GM12878 (cell line): ENCODE measurements around the gene PSMB5. TPM values are rescaled to one million over a fixed set of nuclear protein-coding genes. Genes with fewer than 3 reads are reported as not detected.

ENCODE experiments used
- ATAC-seq: fragments of 200-7000 bp; cut with Tn5 transposase; 3 replicates; pipeline ENCODE4 v1.9.1; 2020; ENCODE audit warnings: mild to moderate bottlenecking, moderate library complexity
- BruUV-seq: library from RNA; stranded (reverse); fragments of 400-500 nt; replicated peaks from 2 replicates; lab custom pipeline; 2021; lab: Mats Ljungman, UMichigan
- CTCF ChIA-PET: fragments of 300-600 bp; sonication (Branson Sonifier 250); formaldehyde crosslinking; extraction: SDS; loops from one replicate; lab custom pipeline; 2021; ENCODE audit warnings: inconsistent platforms; lab: Yijun Ruan, JAX
- POLR2A ChIA-PET: fragments of 350-600 bp; formaldehyde crosslinking; extraction: SDS; loops from one replicate; lab custom pipeline; 2021; ENCODE audit warnings: inconsistent platforms; lab: Charles Lee
- RAD21 ChIA-PET: fragments of 300-600 bp; sonication (Branson Sonifier 250); formaldehyde crosslinking; loops from one replicate; lab custom pipeline; 2023; ENCODE audit warnings: antibody characterized with exemption; ENCODE audit not compliant: unreplicated experiment; lab: Charles Lee
- SMC1A ChIA-PET: fragments of 300-600 bp; sonication (Branson Sonifier 250); formaldehyde crosslinking; loops from one replicate; lab custom pipeline; 2023; ENCODE audit not compliant: unreplicated experiment, uncharacterized antibody; lab: Charles Lee
- DNase-seq: peaks from one replicate; pipeline ENCODE4 v3.0.0-alpha.2; 2011; ENCODE audit warnings: low read depth, low spot score
- FAIRE-seq: peaks from 3 replicates; lab custom pipeline; 2011; peaks lifted over from hg19 to GRCh38; lab: Jason Lieb, UNC
- H2AFZ ChIP-seq: 2 replicates; pipeline ENCODE4 v1.6.0; 2011; ENCODE audit warnings: low read depth, low read length, control low read depth; ENCODE audit not compliant: control insufficient read depth
- H3K27ac ChIP-seq: 2 replicates; pipeline ENCODE4 v1.5.1; 2011; ENCODE audit warnings: control low read depth; ENCODE audit not compliant: control insufficient read depth, insufficient read depth
- H3K27me3 ChIP-seq, 2 experiments: replicated peaks in 1 of 2; 2 replicates each; pipeline versions ENCODE4 v1.6.0 to v1.6.1; 2011; ENCODE audit warnings: low read length in 1 of 2; ENCODE audit not compliant: control insufficient read depth in 2 of 2, insufficient read depth in 2 of 2
- H3K36me3 ChIP-seq, 2 experiments: 2 replicates each; pipeline ENCODE4 v1.5.1; 2011; ENCODE audit warnings: low read length in 1 of 2; ENCODE audit not compliant: control insufficient read depth in 2 of 2, insufficient read depth in 2 of 2
- H3K4me1 ChIP-seq: 2 replicates; pipeline ENCODE4 v1.6.1; 2011; ENCODE audit warnings: mild to moderate bottlenecking, low read length, moderate library complexity, mixed read lengths; ENCODE audit not compliant: control insufficient read depth, insufficient read depth
- H3K4me2 ChIP-seq: 2 replicates; pipeline ENCODE4 v1.6.0; 2011; ENCODE audit warnings: control low read depth; ENCODE audit not compliant: control insufficient read depth, insufficient read depth
- H3K4me3 ChIP-seq: fragments of 200-600 bp; sonication (generic); 2 replicates; pipeline ENCODE4 v1.5.1; 2016
- H3K79me2 ChIP-seq: 2 replicates; pipeline ENCODE4 v1.6.0; 2011; ENCODE audit warnings: low read length; ENCODE audit not compliant: control insufficient read depth, insufficient read depth
- H3K9ac ChIP-seq: 2 replicates; pipeline ENCODE4 v1.8.0; 2011; ENCODE audit warnings: low read length, control low read depth, mixed read lengths; ENCODE audit not compliant: control insufficient read depth, insufficient read depth
- H3K9me3 ChIP-seq: replicated peaks from 3 replicates; pipeline ENCODE4 v1.5.1; 2011; ENCODE audit warnings: mild to moderate bottlenecking, low read length; ENCODE audit not compliant: control insufficient read depth, insufficient read depth
- H4K20me1 ChIP-seq: 2 replicates; pipeline ENCODE4 v1.6.0; 2011; ENCODE audit not compliant: control insufficient read depth, insufficient read depth
- PAX8 ChIP-seq: fragments of 450-650 bp; IDR thresholded peaks from 2 replicates; pipeline ENCODE4 v1.6.1; 2017; ENCODE audit warnings: mild to moderate bottlenecking, moderate library complexity
- POU2F2 ChIP-seq: IDR thresholded peaks from 3 replicates; pipeline ENCODE4 v1.6.1; 2011; ENCODE audit warnings: low read depth, mild to moderate bottlenecking, low read length, borderline replicate concordance
- TCF12 ChIP-seq: IDR thresholded peaks from 2 replicates; pipeline ENCODE4 v1.6.1; 2011; ENCODE audit warnings: low read depth, mild to moderate bottlenecking, low read length
- ZNF622 ChIP-seq: fragments of 450-650 bp; IDR thresholded peaks from 2 replicates; pipeline ENCODE4 v1.6.1; 2017; ENCODE audit warnings: mild to moderate bottlenecking, inconsistent platforms
- WGBS: methylation state at CpG from one replicate; pipeline ENCODE4 v1.1.6; 2016; ENCODE audit warnings: low lambda C conversion rate; ENCODE audit not compliant: insufficient replicate concordance, insufficient coverage; ENCODE audit errors: missing lambda C conversion rate; 5-methylcytosine and 5-hydroxymethylcytosine counted together
- in situ Hi-C: fragments of 300-500 bp; cut with MboI; formaldehyde crosslinking; loops from 9 replicates; pipeline ENCODE4 v1.14.3; 2018; ENCODE audit warnings: mixed read lengths
- intact Hi-C: fragments of 100-400 bp; cut with micrococcal nuclease; formaldehyde crosslinking; loops from one replicate; pipeline ENCODE4 v1.14.2; 2022; ENCODE audit not compliant: unreplicated experiment
- polyA plus RNA-seq, 11 experiments: library from polyadenylated mRNA; depleted of rRNA in 4 of 11; unstranded in 6 of 11; stranded (reverse) in 5 of 11; fragments of >200 nt; fragmentation: Nextera tagmentation in 4 of 11; fragmentation: Illumina TruSeq in 1 of 11; extraction: Ambion mirVana in 4 of 11; extraction: Trizol in 1 of 11; gene quantifications; 1 replicate in 1 of 11; 2 replicates in 10 of 11; pipeline versions ENCODE4 v1.2.1 to v1.2.3, GENCODE V29; 2011 to 2016; ENCODE audit warnings: inconsistent platforms in 2 of 11, missing spikeins in 2 of 11, low read depth in 1 of 11
- total RNA-seq, 4 experiments: library from RNA; depleted of rRNA in 3 of 4; stranded (reverse); fragments of >200 nt in 3 of 4; fragmentation: Illumina TruSeq in 1 of 4; extraction: Trizol in 1 of 4; gene quantifications; 2 replicates each; pipeline versions ENCODE4 v1.2.1 to v1.2.3, GENCODE V29; 2013 to 2021
- TF ChIP-seq, protein P1 (sequence below): fragments of 450-650 bp; IDR thresholded peaks from 2 replicates; pipeline ENCODE4 v1.6.1; 2017; ENCODE audit warnings: antibody characterized with exemption, mild to moderate bottlenecking, moderate library complexity
- TF ChIP-seq, protein P2 (sequence below): IDR thresholded peaks from 2 replicates; pipeline ENCODE4 v1.6.1; 2011; ENCODE audit warnings: low read depth, low read length, improper control_type of control experiment, borderline replicate concordance
- TF ChIP-seq, protein P3 (sequence below): fragments of 450-650 bp; formaldehyde crosslinking; IDR thresholded peaks from 2 replicates; pipeline ENCODE4 v1.5.0; 2022; ENCODE audit warnings: mild to moderate bottlenecking, missing genetic modification characterization
- TF ChIP-seq, protein P4 (sequence below): fragments of 450-650 bp; IDR thresholded peaks from 2 replicates; pipeline ENCODE4 v1.6.1; 2017; ENCODE audit warnings: mild to moderate bottlenecking, moderate library complexity

Gene PSMB5
- total and polyA plus RNA-seq, 10 of the 15 experiments (the other 5 are each of a cell fraction or from before 2014, with no cell fraction given) = 84.5 to 802 (median 144) TPM

DNA sequence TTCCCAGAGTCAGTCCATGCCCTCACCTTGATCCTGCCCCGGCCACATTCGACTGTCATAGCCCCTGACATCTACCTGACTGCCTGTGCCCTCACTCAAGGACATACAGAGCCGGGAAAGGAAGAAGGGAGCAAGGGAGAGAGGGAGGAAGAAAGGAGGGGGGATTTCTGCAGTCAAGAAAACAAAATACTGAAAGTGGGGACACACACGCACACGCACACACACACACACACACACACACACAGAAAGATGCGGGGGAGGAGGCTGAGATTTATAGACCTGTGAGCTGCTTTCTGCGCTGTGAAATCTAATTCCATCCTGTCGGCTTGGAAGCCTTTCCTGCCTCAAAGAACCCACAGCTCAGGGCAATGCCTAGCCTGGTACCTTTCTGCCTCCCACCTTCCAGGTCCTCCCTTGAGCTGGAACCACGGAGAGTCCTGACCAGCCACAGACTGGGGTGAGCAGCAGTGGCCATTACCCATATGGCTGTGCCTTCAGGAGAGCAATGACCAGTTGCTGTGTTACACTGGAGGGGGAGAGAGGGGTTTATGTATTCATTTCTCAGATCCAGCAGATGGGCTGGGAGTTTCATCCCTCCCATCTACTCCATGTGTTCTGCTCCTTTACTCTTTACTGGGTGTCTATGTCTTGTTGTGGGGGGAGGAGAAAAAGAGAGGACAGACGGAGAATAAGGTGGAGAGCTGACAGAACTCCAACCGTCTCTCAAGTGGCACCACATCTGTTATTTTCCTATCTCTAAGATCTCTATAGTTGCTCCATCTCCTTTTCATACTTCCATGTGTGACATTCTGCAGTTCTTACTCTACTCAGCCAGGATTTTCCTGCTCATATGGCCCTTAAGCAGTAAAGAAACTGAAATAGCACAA is 37.7 kb downstream of the PSMB5 start:
- Histone ChIP-seq H4K20me1 (no peaks in the 10 kb centered on the region), H3K4me2 (no peak overlapping the region), H3K36me3 (no peaks in the 10 kb centered on the region), H3K4me1 (no peaks in the 10 kb centered on the region), H3K4me3 (no peak overlapping the region), H3K27ac (no peak overlapping the region), H3K79me2 (no peaks in the 10 kb centered on the region), H2AFZ (no peak overlapping the region), H3K9ac (no peak overlapping the region), H3K9me3 (no peaks in the 10 kb centered on the region), H3K27me3 (no peaks in the 10 kb centered on the region)
- BruUV-seq = no TSS peak
- ChIA-PET RAD21 (interaction anchor here (2.9 to 7.5 kb wide), 4 partner anchors 10 to 72 kb away, joined by 16 to 166 read pairs (median 36); partner anchors contain the start of gene CDH24), POLR2A (interaction anchor here (0.5 to 3.2 kb wide), 6 partner anchors 10 to 207 kb away, joined by 3 to 29 read pairs (median 3); no protein-coding TSS in a partner anchor), CTCF (interaction anchor here (0.7 to 25.0 kb wide), 11 partner anchors 9 to 80 kb away, joined by 3 to 853 read pairs (median 22); partner anchors contain the start of genes AJUBA, CDH24 and PRMT5), SMC1A (interaction anchor here (0.6 to 6.9 kb wide), 7 partner anchors 10 to 72 kb away, joined by 3 to 77 read pairs (median 39); partner anchors contain the start of genes AJUBA and CDH24)
- in situ Hi-C loops = no loop called here
- 72% methylated on average over 11 of the region's 11 CpGs for WGBS
- FAIRE-seq (no peak), DNase-seq (no peak), ATAC-seq (no peak)
- intact Hi-C loops = no loop called here
- TF ChIP-seq, protein P1, sequence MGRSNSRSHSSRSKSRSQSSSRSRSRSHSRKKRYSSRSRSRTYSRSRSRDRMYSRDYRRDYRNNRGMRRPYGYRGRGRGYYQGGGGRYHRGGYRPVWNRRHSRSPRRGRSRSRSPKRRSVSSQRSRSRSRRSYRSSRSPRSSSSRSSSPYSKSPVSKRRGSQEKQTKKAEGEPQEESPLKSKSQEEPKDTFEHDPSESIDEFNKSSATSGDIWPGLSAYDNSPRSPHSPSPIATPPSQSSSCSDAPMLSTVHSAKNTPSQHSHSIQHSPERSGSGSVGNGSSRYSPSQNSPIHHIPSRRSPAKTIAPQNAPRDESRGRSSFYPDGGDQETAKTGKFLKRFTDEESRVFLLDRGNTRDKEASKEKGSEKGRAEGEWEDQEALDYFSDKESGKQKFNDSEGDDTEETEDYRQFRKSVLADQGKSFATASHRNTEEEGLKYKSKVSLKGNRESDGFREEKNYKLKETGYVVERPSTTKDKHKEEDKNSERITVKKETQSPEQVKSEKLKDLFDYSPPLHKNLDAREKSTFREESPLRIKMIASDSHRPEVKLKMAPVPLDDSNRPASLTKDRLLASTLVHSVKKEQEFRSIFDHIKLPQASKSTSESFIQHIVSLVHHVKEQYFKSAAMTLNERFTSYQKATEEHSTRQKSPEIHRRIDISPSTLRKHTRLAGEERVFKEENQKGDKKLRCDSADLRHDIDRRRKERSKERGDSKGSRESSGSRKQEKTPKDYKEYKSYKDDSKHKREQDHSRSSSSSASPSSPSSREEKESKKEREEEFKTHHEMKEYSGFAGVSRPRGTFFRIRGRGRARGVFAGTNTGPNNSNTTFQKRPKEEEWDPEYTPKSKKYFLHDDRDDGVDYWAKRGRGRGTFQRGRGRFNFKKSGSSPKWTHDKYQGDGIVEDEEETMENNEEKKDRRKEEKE = no peak
- TF ChIP-seq POU2F2 (no peak), PAX8 (no peak), ZNF622 (no peak), TCF12 (no peak)
- TF ChIP-seq, protein P2, sequence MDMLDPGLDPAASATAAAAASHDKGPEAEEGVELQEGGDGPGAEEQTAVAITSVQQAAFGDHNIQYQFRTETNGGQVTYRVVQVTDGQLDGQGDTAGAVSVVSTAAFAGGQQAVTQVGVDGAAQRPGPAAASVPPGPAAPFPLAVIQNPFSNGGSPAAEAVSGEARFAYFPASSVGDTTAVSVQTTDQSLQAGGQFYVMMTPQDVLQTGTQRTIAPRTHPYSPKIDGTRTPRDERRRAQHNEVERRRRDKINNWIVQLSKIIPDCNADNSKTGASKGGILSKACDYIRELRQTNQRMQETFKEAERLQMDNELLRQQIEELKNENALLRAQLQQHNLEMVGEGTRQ = no peak
- TF ChIP-seq, protein P3, sequence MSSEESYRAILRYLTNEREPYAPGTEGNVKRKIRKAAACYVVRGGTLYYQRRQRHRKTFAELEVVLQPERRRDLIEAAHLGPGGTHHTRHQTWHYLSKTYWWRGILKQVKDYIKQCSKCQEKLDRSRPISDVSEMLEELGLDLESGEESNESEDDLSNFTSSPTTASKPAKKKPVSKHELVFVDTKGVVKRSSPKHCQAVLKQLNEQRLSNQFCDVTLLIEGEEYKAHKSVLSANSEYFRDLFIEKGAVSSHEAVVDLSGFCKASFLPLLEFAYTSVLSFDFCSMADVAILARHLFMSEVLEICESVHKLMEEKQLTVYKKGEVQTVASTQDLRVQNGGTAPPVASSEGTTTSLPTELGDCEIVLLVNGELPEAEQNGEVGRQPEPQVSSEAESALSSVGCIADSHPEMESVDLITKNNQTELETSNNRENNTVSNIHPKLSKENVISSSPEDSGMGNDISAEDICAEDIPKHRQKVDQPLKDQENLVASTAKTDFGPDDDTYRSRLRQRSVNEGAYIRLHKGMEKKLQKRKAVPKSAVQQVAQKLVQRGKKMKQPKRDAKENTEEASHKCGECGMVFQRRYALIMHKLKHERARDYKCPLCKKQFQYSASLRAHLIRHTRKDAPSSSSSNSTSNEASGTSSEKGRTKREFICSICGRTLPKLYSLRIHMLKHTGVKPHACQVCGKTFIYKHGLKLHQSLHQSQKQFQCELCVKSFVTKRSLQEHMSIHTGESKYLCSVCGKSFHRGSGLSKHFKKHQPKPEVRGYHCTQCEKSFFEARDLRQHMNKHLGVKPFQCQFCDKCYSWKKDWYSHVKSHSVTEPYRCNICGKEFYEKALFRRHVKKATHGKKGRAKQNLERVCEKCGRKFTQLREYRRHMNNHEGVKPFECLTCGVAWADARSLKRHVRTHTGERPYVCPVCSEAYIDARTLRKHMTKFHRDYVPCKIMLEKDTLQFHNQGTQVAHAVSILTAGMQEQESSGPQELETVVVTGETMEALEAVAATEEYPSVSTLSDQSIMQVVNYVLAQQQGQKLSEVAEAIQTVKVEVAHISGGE = no peak
- TF ChIP-seq, protein P4, sequence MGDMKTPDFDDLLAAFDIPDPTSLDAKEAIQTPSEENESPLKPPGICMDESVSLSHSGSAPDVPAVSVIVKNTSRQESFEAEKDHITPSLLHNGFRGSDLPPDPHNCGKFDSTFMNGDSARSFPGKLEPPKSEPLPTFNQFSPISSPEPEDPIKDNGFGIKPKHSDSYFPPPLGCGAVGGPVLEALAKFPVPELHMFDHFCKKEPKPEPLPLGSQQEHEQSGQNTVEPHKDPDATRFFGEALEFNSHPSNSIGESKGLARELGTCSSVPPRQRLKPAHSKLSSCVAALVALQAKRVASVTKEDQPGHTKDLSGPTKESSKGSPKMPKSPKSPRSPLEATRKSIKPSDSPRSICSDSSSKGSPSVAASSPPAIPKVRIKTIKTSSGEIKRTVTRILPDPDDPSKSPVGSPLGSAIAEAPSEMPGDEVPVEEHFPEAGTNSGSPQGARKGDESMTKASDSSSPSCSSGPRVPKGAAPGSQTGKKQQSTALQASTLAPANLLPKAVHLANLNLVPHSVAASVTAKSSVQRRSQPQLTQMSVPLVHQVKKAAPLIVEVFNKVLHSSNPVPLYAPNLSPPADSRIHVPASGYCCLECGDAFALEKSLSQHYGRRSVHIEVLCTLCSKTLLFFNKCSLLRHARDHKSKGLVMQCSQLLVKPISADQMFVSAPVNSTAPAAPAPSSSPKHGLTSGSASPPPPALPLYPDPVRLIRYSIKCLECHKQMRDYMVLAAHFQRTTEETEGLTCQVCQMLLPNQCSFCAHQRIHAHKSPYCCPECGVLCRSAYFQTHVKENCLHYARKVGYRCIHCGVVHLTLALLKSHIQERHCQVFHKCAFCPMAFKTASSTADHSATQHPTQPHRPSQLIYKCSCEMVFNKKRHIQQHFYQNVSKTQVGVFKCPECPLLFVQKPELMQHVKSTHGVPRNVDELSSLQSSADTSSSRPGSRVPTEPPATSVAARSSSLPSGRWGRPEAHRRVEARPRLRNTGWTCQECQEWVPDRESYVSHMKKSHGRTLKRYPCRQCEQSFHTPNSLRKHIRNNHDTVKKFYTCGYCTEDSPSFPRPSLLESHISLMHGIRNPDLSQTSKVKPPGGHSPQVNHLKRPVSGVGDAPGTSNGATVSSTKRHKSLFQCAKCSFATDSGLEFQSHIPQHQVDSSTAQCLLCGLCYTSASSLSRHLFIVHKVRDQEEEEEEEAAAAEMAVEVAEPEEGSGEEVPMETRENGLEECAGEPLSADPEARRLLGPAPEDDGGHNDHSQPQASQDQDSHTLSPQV = no peak
